ENCODE data around the gene GALNT1. TPM values are rescaled to one million over a fixed set of nuclear protein-coding genes. Genes with fewer than 3 reads are reported as not detected.

Gene GALNT1
- total RNA-seq, 1 donor from 2014 or later, result 37.5 TPM

- no peaks in the 10 kb centered on the region for H3K27me3 ChIP-seq
- TF ChIP-seq CTCF (IDR thresholded peaks at IDR 0.05), result no peak
- no peaks in the 10 kb centered on the region for H3K4me1 ChIP-seq
- H3K27ac ChIP-seq, result no peak overlapping the region
- peaks cover 0 to 3% of the 10 kb centered on the region in 2 donors for H3K9me3 ChIP-seq
- H3K36me3 ChIP-seq, result no peaks in the 10 kb centered on the region
- intact Hi-C loops (cut with DNase I), result no loop called here
- no peak for DNase-seq (ENCODE audit: low spot score in 2 of 2)
- peak overlapping the region in 1 of 2 donors; percentile 30 for H3K4me3 ChIP-seq
Measured at GRCh38 chr18:35730691-35731370, 149.3 kb downstream of the GALNT1 start.

GRCh38 chr18:35731701-35732100, 150.2 kb downstream of the GALNT1 start:
- no peak for TF ChIP-seq CTCF (IDR thresholded peaks at IDR 0.05)
- H3K27me3 ChIP-seq, result no peaks in the 10 kb centered on the region
- H3K9me3 ChIP-seq, result peaks cover 0 to 3% of the 10 kb centered on the region in 2 donors
- no peaks in the 10 kb centered on the region for H3K4me1 ChIP-seq
- H3K27ac ChIP-seq, result no peak overlapping the region
- intact Hi-C loops (cut with DNase I), result no loop called here
- DNase-seq (ENCODE audit: low spot score in 2 of 2), result no peak
- H3K36me3 ChIP-seq, result no peaks in the 10 kb centered on the region
- no peak overlapping the region for H3K4me3 ChIP-seq

GRCh38 chr18:35732162-35732561, 150.6 kb downstream of the GALNT1 start:
- no peak for DNase-seq (ENCODE audit: low spot score in 2 of 2)
- H3K9me3 ChIP-seq, result peaks cover 0 to 3% of the 10 kb centered on the region in 2 donors
- H3K27me3 ChIP-seq, result no peaks in the 10 kb centered on the region
- no peaks in the 10 kb centered on the region for H3K36me3 ChIP-seq
- TF ChIP-seq CTCF (IDR thresholded peaks at IDR 0.05), result no peak
- H3K4me3 ChIP-seq, result no peak overlapping the region
- H3K4me1 ChIP-seq, result no peaks in the 10 kb centered on the region
- intact Hi-C loops (cut with DNase I), result no loop called here
- no peak overlapping the region for H3K27ac ChIP-seq

GRCh38 chr18:35732636-35733035, 151.1 kb downstream of the GALNT1 start:
- peaks cover 0 to 3% of the 10 kb centered on the region in 2 donors for H3K9me3 ChIP-seq
- DNase-seq (ENCODE audit: low spot score in 2 of 2), result no peak
- no peaks in the 10 kb centered on the region for H3K27me3 ChIP-seq
- no peak overlapping the region for H3K4me3 ChIP-seq
- no peak for TF ChIP-seq CTCF (IDR thresholded peaks at IDR 0.05)
- H3K4me1 ChIP-seq, result no peaks in the 10 kb centered on the region
- H3K36me3 ChIP-seq, result no peaks in the 10 kb centered on the region
- no peak overlapping the region for H3K27ac ChIP-seq
- intact Hi-C loops (cut with DNase I), result no loop called here

- no peaks in the 10 kb centered on the region for H3K27me3 ChIP-seq
- intact Hi-C loops (cut with DNase I), result no loop called here
- no peaks in the 10 kb centered on the region for H3K36me3 ChIP-seq
- TF ChIP-seq CTCF (IDR thresholded peaks at IDR 0.05), result no peak
- no peaks in the 10 kb centered on the region for H3K4me1 ChIP-seq
- H3K27ac ChIP-seq, result no peak overlapping the region
- DNase-seq (ENCODE audit: low spot score in 2 of 2), result no peak
- peaks cover 0 to 3% of the 10 kb centered on the region in 2 donors for H3K9me3 ChIP-seq
- no peak overlapping the region for H3K4me3 ChIP-seq
Measured at GRCh38 chr18:35733408-35733807, 151.9 kb downstream of the GALNT1 start.
